ENCODE measurements around the gene RERGL.
"Not testable (repeated sequence)": the region's sequence is repeated elsewhere in the genome, so short reads cannot be mapped to it uniquely, and the experiment has no call there.

The RERGL gene

GRCh38 chr12:18090093-18090492, at the start of gene RERGL:
Gene RERGL (minus strand): TSS chr12:18090193. CDS start chr12:18090140, 53 bp downstream.
- no peak for DNase-seq (ENCODE audit: low read depth)

GRCh38 chr12:18139254-18139653, 49.3 kb upstream of the RERGL start:
- no peak for DNase-seq (ENCODE audit: low read depth)

- no peak for DNase-seq (ENCODE audit: low read depth)
Observed at GRCh38 chr12:18135509-18135908, 45.5 kb upstream of the RERGL start.

- DNase-seq (ENCODE audit: low read depth), result no peak
Observed at GRCh38 chr12:18135086-18135485, 45.1 kb upstream of the RERGL start.

- no peak for DNase-seq (ENCODE audit: low read depth)
Observed at GRCh38 chr12:18130851-18131250, 40.9 kb upstream of the RERGL start.

GRCh38 chr12:18123707-18124106, 33.7 kb upstream of the RERGL start:
- no peak for DNase-seq (ENCODE audit: low read depth)

- DNase-seq (ENCODE audit: low read depth), result no peak
Observed at GRCh38 chr12:18120899-18121298, 30.9 kb upstream of the RERGL start.

GRCh38 chr12:18108611-18109010, 18.6 kb upstream of the RERGL start:
- no peak for DNase-seq (ENCODE audit: low read depth)

GRCh38 chr12:18103624-18104023, 13.6 kb upstream of the RERGL start:
- no peak for DNase-seq (ENCODE audit: low read depth)

- no peak for DNase-seq (ENCODE audit: low read depth)
Observed at GRCh38 chr12:18101043-18101442, 11.1 kb upstream of the RERGL start.

- no peak for DNase-seq (ENCODE audit: low read depth)
Observed at GRCh38 chr12:18084080-18084479, 5.9 kb downstream of the RERGL start.

GRCh38 chr12:18079541-18080246, 10.3 kb downstream of the RERGL start:
- no peak for DNase-seq (ENCODE audit: low read depth)

- DNase-seq (ENCODE audit: low read depth), result no peak
Observed at GRCh38 chr12:18074001-18074400, 16.0 kb downstream of the RERGL start.

- no peak for DNase-seq (ENCODE audit: low read depth)
Observed at GRCh38 chr12:18072723-18073122, 17.3 kb downstream of the RERGL start.

GRCh38 chr12:18071336-18071735, 18.7 kb downstream of the RERGL start:
- DNase-seq (ENCODE audit: low read depth), result no peak

GRCh38 chr12:18068355-18068754, 21.6 kb downstream of the RERGL start:
- DNase-seq (ENCODE audit: low read depth), result no peak

- DNase-seq (ENCODE audit: low read depth), result no peak
Observed at GRCh38 chr12:18066666-18067065, 23.3 kb downstream of the RERGL start.

GRCh38 chr12:18062867-18063266, 27.1 kb downstream of the RERGL start:
- not testable (repeated sequence) for DNase-seq (ENCODE audit: low read depth)

GRCh38 chr12:18057051-18057450, 32.9 kb downstream of the RERGL start:
- no peak for DNase-seq (ENCODE audit: low read depth)

GRCh38 chr12:18054925-18055619, 34.9 kb downstream of the RERGL start:
- DNase-seq (ENCODE audit: low read depth), result no peak

GRCh38 chr12:18045446-18045992, 44.5 kb downstream of the RERGL start:
- no peak for DNase-seq (ENCODE audit: low read depth)

GRCh38 chr12:18040060-18040742, 49.8 kb downstream of the RERGL start:
- not testable (repeated sequence) for DNase-seq (ENCODE audit: low read depth)

Measured in activated T-cell treated with anti-CD3 and anti-CD28 coated beads for 24 hours (primary cell).